Omental fat pad (tissue), 4 donors: ENCODE data around the gene SOD3. TPM values are rescaled to one million over a fixed set of nuclear protein-coding genes. Genes with fewer than 3 reads are reported as not detected.

Experiments
- ATAC-seq: fragments of 150-250 bp; one replicate; pipeline ENCODE4 v1.9.1; 2016; ENCODE audit warnings: mild to moderate bottlenecking, moderate library complexity; ENCODE audit not compliant: low FRiP score
- DNase-seq: peaks from one replicate; pipeline ENCODE4 v3.0.0-alpha.2; 2019; ENCODE audit warnings: low spot score
- total RNA-seq, 4 donors: library from RNA; depleted of rRNA; stranded (reverse); fragments of >200 nt; gene quantifications; one replicate each; pipeline ENCODE4 v1.1.0, GENCODE V29; 2016
- TF ChIP-seq, protein P1 (sequence below), 3 donors: fragments of 450-650 bp; IDR thresholded peaks; one replicate each; pipeline ENCODE4 v1.5.1; 2016 to 2017; ENCODE audit warnings: antibody characterized with exemption in 3 of 3, mild to moderate bottlenecking in 3 of 3, moderate library complexity in 2 of 3

SOD3 gene
- total RNA-seq, 4 donors from 2014 or later: 42.3 to 79.5 (median 69.8) TPM

DNA sequence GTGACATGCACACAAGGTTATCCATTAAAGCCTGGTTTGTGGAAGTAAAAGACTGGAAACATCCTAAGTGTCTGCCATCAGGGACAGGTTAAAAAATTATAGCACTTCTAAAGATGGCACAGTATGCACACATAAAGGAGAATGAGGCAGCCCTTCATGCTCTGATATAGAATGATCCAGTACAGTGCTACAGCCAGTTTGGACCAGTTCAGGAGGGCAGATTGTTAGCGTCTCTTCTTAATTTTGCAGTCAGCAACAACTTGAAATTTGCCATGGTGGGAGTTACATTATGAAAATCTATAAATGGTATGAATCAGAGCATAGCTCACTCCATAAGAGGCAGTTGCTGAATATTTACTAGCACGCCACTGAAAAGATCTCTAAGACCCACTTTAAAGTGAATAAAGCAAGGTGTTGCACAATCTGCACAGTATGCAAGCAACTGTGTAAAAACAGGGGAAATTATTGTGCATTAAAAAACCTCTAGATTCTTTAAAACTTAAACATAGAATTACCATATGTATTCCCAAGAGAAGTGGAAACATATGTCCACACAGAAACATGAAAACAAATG, 20.3 kb upstream of the SOD3 start:
- no peak for ATAC-seq

DNA sequence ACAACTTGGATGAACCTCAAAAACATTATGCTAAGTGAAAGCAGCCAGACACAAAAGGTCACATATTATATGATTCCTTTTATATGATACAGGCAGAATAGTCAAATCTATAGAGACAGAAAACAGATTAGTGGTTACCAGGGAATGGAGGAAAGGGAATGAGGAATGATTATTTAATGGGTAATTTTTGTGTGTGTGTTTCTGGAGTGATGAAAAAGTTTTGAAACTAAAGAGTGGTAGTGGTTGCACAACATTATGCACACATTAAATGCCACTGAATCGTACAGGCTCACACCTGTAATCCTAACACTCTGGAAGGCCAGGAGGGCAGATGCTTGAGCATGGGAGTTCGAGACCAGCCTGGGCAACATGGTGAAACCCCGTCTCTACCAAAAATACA, 19.6 kb upstream of the SOD3 start:
- TF ChIP-seq, protein P1, sequence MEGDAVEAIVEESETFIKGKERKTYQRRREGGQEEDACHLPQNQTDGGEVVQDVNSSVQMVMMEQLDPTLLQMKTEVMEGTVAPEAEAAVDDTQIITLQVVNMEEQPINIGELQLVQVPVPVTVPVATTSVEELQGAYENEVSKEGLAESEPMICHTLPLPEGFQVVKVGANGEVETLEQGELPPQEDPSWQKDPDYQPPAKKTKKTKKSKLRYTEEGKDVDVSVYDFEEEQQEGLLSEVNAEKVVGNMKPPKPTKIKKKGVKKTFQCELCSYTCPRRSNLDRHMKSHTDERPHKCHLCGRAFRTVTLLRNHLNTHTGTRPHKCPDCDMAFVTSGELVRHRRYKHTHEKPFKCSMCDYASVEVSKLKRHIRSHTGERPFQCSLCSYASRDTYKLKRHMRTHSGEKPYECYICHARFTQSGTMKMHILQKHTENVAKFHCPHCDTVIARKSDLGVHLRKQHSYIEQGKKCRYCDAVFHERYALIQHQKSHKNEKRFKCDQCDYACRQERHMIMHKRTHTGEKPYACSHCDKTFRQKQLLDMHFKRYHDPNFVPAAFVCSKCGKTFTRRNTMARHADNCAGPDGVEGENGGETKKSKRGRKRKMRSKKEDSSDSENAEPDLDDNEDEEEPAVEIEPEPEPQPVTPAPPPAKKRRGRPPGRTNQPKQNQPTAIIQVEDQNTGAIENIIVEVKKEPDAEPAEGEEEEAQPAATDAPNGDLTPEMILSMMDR (IDR thresholded peaks at IDR 0.05): no peak
- DNase-seq (no peak), ATAC-seq (no peak)

More for the DNA sequence above, 20.3 kb upstream of the SOD3 start:
- TF ChIP-seq, protein P1 (IDR thresholded peaks at IDR 0.05): no peak
- no peak for DNase-seq

DNA sequence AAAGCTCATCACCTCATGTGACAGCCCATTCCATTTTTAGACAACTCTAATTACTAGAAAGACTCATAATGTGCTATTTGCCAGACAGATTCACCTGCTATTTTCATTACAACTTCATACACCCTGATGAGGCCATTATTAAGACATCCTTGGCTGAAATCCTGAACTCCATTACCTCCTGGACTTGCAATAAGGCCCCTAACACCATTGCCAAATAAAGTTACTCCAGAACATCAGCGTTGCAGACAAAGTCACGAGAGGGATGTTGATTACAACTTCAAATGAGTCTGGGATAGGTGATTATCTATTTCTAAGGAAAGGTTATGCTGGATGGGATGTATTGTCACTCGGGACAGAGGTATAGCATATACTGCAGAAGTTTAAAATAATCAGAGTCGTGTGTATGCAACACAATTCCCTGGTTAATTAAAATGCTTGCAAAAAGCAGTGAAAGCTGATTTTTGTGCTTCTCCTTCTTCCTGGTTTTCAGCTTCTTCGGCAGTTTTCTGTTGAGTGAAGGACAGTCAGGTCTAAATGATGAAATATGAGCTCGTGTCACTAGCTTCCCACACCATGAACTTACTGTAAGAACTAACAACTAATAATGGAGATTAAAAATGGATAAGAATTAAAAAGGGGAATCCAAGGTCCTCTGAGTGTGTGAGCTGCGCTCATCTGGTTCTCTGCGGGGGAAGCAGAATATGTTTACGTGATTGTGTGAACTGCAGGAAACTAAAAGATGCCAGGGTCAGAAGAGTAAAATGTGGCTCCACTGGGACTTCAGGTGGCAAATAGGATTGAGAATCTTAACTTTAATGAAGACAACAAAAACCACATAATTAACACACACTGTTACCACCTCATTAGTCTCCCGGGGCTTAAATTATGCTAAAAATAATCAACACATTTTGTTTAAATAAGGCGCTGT, 17.6 kb upstream of the SOD3 start:
- TF ChIP-seq, protein P1 (IDR thresholded peaks at IDR 0.05): no peak
- DNase-seq: no peak
- no peak for ATAC-seq

DNA sequence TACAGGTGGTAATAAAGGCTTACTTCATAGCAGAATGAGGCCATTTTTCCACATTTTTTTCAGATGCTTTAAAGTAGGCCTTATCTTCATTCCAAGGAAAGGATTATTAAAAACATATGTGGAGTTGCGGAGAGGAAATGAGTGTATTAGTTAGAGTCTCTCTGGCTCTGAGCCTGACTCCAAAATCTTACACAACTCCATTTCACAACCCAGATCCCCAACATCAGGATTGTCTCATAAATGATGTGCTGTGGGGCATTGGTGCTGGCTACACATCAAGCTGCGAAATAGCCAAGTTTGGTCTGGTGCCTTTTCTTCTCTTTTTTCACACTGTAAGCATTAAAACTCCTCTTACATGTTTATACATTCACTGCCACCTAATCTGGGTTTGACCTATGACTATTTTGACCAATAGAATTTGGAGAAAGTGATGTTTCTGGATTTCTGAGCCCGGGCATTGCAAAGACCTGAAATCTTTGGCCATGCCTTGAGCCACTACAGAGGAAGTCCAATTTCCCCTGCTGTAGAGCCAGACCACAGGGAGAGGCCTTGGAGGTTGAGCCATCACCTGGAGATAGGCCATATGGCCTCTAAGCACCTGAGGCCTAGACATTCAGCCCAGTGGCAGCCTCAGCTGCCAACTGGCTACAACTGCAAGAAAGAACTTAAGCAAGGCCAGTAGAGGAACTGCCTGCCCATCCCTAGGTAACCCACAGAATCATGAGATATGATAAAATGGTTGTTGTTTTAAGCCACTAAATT, 16.7 kb upstream of the SOD3 start:
- peak; percentile 82 for ATAC-seq
- TF ChIP-seq, protein P1 (IDR thresholded peaks at IDR 0.05): no peak
- no peak for DNase-seq

DNA sequence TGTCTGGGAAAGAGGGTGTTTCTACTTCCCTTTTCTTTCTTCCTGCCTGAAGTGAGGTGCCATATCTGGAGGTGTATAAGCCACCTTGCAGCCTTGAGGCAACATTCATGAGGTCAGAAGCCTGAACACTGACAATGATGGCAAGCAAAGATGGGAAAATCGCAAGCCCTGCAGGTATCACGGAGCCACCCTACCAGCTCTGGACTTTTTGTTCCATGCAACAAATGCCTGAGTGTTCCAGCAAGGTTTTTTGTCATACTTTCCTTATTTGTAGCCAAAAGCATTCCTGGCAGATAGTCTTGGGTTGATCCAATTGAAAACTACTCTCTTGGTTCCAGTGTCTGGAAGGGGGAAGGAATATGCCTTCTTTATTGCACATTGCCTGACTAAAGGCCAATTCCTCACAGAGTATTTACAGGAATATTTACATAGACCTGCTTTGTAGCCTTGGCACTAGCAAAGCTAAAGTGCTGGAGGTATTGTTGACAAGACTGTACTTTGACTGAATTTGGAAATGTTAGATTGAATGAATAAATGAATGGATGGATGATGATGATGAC, 14.4 kb upstream of the SOD3 start:
- TF ChIP-seq, protein P1 (IDR thresholded peaks at IDR 0.05): no peak
- DNase-seq (no peak), ATAC-seq (no peak)

DNA sequence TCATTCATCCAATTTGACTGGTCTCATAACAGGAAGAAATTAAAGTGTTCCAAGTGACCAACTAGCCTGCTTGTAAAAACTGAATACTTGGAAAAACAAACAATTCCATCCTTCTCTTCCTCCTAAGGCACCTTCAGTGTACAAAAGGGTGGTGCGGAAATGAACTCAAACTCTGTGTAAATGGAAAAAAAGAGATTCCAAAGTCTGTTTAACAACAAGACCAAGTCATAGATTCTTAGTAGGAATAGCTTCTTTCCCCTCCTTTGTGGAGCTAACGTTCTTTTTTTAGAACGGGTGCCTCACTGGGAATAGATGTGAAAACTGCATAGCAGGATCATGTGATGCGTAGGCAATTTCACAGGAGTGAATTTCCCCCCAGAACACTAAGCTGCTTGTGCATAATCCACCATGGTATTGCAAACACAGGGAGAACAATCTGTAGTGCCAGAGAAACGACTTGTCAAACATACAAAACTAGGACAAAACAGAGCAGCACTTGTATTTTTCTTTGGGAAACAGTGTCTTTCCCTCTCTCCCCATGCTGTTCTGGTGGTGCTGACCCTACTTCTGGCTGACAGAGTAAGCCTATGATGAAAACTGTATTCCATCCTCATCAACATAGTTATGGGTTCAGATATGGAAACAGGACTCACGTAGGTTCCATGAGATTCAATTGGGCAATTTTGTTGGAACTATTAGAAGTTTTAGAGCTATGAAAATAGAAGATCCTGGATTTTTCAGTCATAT, 13.2 kb upstream of the SOD3 start:
- TF ChIP-seq, protein P1 (IDR thresholded peaks at IDR 0.05): no peak
- DNase-seq (no peak), ATAC-seq (no peak)
